GM12801 (cell line): Measurements from ENCODE around the gene ATG2B.

Source experiments
- CTCF ChIP-seq: IDR thresholded peaks from one replicate; pipeline ENCODE4 v1.5.1; 2011; ENCODE audit warnings: control low read depth; ENCODE audit not compliant: insufficient read length; ENCODE audit errors: extremely low read depth

ATG2B gene

GRCh38 chr14:96231526-96232130 lies 131.5 kb downstream of the ATG2B start:
- no peak for TF ChIP-seq CTCF

GRCh38 chr14:96231056-96231455 lies 132.1 kb downstream of the ATG2B start:
- no peak for TF ChIP-seq CTCF

- no peak for TF ChIP-seq CTCF
Observed at GRCh38 chr14:96229315-96229714, 133.8 kb downstream of the ATG2B start.
